BLaER1 treated with 17β-estradiol and CSF1 and Interleukin-3, amounts not matched to agents 10 nM and 100 nM (cell line): ENCODE results near the gene CACNA2D3.

Experiments used
- H3K27ac ChIP-seq, 11 experiments: shearing (Covaris generic); formaldehyde crosslinking; 2 replicates each; pipeline ENCODE4 v1.8.1; 2022
- H3K27me3 ChIP-seq, 11 experiments: shearing (Covaris generic); formaldehyde crosslinking; 2 replicates each; pipeline ENCODE4 v1.8.1; 2022
- H3K36me3 ChIP-seq, 11 experiments: shearing (Covaris generic); formaldehyde crosslinking; 2 replicates each; pipeline ENCODE4 v1.8.1; 2022
- H3K4me1 ChIP-seq, 10 experiments: shearing (Covaris generic); formaldehyde crosslinking; 2 replicates each; pipeline ENCODE4 v1.8.1; 2022
- H3K4me2 ChIP-seq, 11 experiments: shearing (Covaris generic); formaldehyde crosslinking; 2 replicates each; pipeline ENCODE4 v1.8.1; 2022
- H3K4me3 ChIP-seq, 10 experiments: shearing (Covaris generic); formaldehyde crosslinking; 2 replicates each; pipeline ENCODE4 v1.8.1; 2022
- H3K9ac ChIP-seq, 11 experiments: shearing (Covaris generic); formaldehyde crosslinking; 2 replicates each; pipeline ENCODE4 v1.8.1; 2022
- H3K9me3 ChIP-seq, 11 experiments: shearing (Covaris generic); formaldehyde crosslinking; replicated peaks in 1 of 11; 2 replicates each; pipeline ENCODE4 v1.8.1; 2022
- H4K20me1 ChIP-seq, 11 experiments: shearing (Covaris generic); formaldehyde crosslinking; 2 replicates each; pipeline ENCODE4 v1.8.1; 2022
- Cebpa-rat ChIP-seq, 11 experiments: shearing (Covaris generic); IDR thresholded peaks; 2 replicates each; pipeline ENCODE4 v1.8.1; 2022

The CACNA2D3 gene

GRCh38 chr3:54791501-54792156 lies 669.3 kb downstream of the CACNA2D3 start:
- Histone ChIP-seq H3K27me3 (no peaks in the 10 kb centered on the region), H3K27ac (no peak overlapping the region), H4K20me1 (no peaks in the 10 kb centered on the region), H3K4me1 (no peaks in the 10 kb centered on the region), H3K9ac (no peak overlapping the region), H3K4me2 (no peak overlapping the region), H3K9me3 (peaks cover 0 to 12% (median 0%) of the 10 kb centered on the region in 11 experiments; a peak in 2 of 22 replicates), H3K36me3 (no peaks in the 10 kb centered on the region), H3K4me3 (no peak overlapping the region)
- TF ChIP-seq Cebpa-rat (IDR thresholded peaks at IDR 0.05): no peak

GRCh38 chr3:54792584-54792983 lies 670.2 kb downstream of the CACNA2D3 start:
- H3K27ac ChIP-seq: no peak overlapping the region
- no peak overlapping the region for H3K4me2 ChIP-seq
- no peak overlapping the region for H3K9ac ChIP-seq
- no peaks in the 10 kb centered on the region for H3K27me3 ChIP-seq
- TF ChIP-seq Cebpa-rat (IDR thresholded peaks at IDR 0.05): no peak
- peaks cover 0 to 10% (median 0%) of the 10 kb centered on the region in 11 experiments; a peak in 2 of 22 replicates for H3K9me3 ChIP-seq
- no peak overlapping the region for H3K4me3 ChIP-seq
- H3K4me1 ChIP-seq: no peaks in the 10 kb centered on the region
- H3K36me3 ChIP-seq: no peaks in the 10 kb centered on the region
- no peaks in the 10 kb centered on the region for H4K20me1 ChIP-seq

- H3K4me3 ChIP-seq: no peak overlapping the region
- H3K4me1 ChIP-seq: no peaks in the 10 kb centered on the region
- peaks cover 0 to 7% (median 0%) of the 10 kb centered on the region in 11 experiments; a peak in 2 of 22 replicates for H3K9me3 ChIP-seq
- H3K27me3 ChIP-seq: no peaks in the 10 kb centered on the region
- no peak overlapping the region for H3K9ac ChIP-seq
- no peak overlapping the region for H3K4me2 ChIP-seq
- H3K27ac ChIP-seq: no peak overlapping the region
- no peak for TF ChIP-seq Cebpa-rat (IDR thresholded peaks at IDR 0.05)
- no peaks in the 10 kb centered on the region for H3K36me3 ChIP-seq
- no peaks in the 10 kb centered on the region for H4K20me1 ChIP-seq
These were observed 670.8 kb downstream of the CACNA2D3 start for GRCh38 chr3:54793171-54793570.

- Histone ChIP-seq H3K4me2 (no peak overlapping the region), H3K27me3 (no peaks in the 10 kb centered on the region)
- no peak for TF ChIP-seq Cebpa-rat (IDR thresholded peaks at IDR 0.05)
These were observed 674.8 kb downstream of the CACNA2D3 start for GRCh38 chr3:54797111-54797510.

GRCh38 chr3:54800478-54800877 lies 678.1 kb downstream of the CACNA2D3 start:
- Histone ChIP-seq H3K27ac (no peak overlapping the region), H3K4me1 (no peaks in the 10 kb centered on the region), H3K27me3 (no peaks in the 10 kb centered on the region), H3K4me2 (no peak overlapping the region), H3K36me3 (no peaks in the 10 kb centered on the region), H4K20me1 (no peaks in the 10 kb centered on the region), H3K4me3 (no peak overlapping the region), H3K9me3 (peaks cover 0 to 5% (median 0%) of the 10 kb centered on the region in 11 experiments; a peak in 1 of 22 replicates), H3K9ac (no peak overlapping the region)
- TF ChIP-seq Cebpa-rat (IDR thresholded peaks at IDR 0.05): no peak

More at GRCh38 chr3:54797111-54797510, 674.8 kb downstream of the CACNA2D3 start:
- H3K4me3 ChIP-seq: no peak overlapping the region
- no peak overlapping the region for H3K27ac ChIP-seq
- H3K36me3 ChIP-seq: no peaks in the 10 kb centered on the region
- H4K20me1 ChIP-seq: no peaks in the 10 kb centered on the region
- H3K9ac ChIP-seq: no peak overlapping the region
- no peaks in the 10 kb centered on the region for H3K4me1 ChIP-seq
- peaks cover 0 to 7% (median 0%) of the 10 kb centered on the region in 11 experiments; a peak in 2 of 22 replicates for H3K9me3 ChIP-seq

- Histone ChIP-seq H4K20me1 (no peaks in the 10 kb centered on the region), H3K4me3 (no peak overlapping the region), H3K9ac (no peak overlapping the region), H3K4me1 (no peaks in the 10 kb centered on the region), H3K27me3 (no peaks in the 10 kb centered on the region), H3K36me3 (no peaks in the 10 kb centered on the region), H3K9me3 (0 out of 22 replicates have a peak, but pooled peaks cover 0 to 4% (median 0%) of the 10 kb centered on the region in 11 experiments), H3K4me2 (no peak overlapping the region), H3K27ac (no peak overlapping the region)
- TF ChIP-seq Cebpa-rat (IDR thresholded peaks at IDR 0.05): no peak
These were observed 679.6 kb downstream of the CACNA2D3 start for GRCh38 chr3:54801977-54802376.

- Histone ChIP-seq H3K27ac (no peak overlapping the region), H3K4me3 (no peak overlapping the region), H3K36me3 (no peaks in the 10 kb centered on the region), H3K9me3 (peaks cover 0 to 3% (median 0%) of the 10 kb centered on the region in 11 experiments; a peak in 2 of 22 replicates), H3K4me1 (no peaks in the 10 kb centered on the region), H4K20me1 (no peaks in the 10 kb centered on the region), H3K27me3 (no peaks in the 10 kb centered on the region), H3K4me2 (no peak overlapping the region), H3K9ac (no peak overlapping the region)
- TF ChIP-seq Cebpa-rat (IDR thresholded peaks at IDR 0.05): no peak
These were observed 688.0 kb downstream of the CACNA2D3 start for GRCh38 chr3:54810401-54810800.

GRCh38 chr3:54814224-54814623 lies 691.9 kb downstream of the CACNA2D3 start:
- Histone ChIP-seq H4K20me1 (no peaks in the 10 kb centered on the region), H3K9me3 (no peaks in the 10 kb centered on the region), H3K4me2 (no peak overlapping the region), H3K4me3 (no peak overlapping the region), H3K27ac (no peak overlapping the region), H3K36me3 (no peaks in the 10 kb centered on the region), H3K27me3 (no peaks in the 10 kb centered on the region), H3K4me1 (no peaks in the 10 kb centered on the region), H3K9ac (no peak overlapping the region)
- TF ChIP-seq Cebpa-rat (IDR thresholded peaks at IDR 0.05): no peak

- Histone ChIP-seq H3K36me3 (no peaks in the 10 kb centered on the region), H3K4me2 (no peak overlapping the region), H3K27ac (no peak overlapping the region), H4K20me1 (no peaks in the 10 kb centered on the region), H3K9me3 (no peaks in the 10 kb centered on the region), H3K9ac (no peak overlapping the region), H3K27me3 (no peaks in the 10 kb centered on the region), H3K4me1 (no peaks in the 10 kb centered on the region), H3K4me3 (no peak overlapping the region)
- no peak for TF ChIP-seq Cebpa-rat (IDR thresholded peaks at IDR 0.05)
These were observed 695.3 kb downstream of the CACNA2D3 start for GRCh38 chr3:54817628-54818027.

GRCh38 chr3:54818486-54818885 lies 696.1 kb downstream of the CACNA2D3 start:
- Histone ChIP-seq H3K9me3 (no peaks in the 10 kb centered on the region), H3K27ac (no peak overlapping the region)
- no peak for TF ChIP-seq Cebpa-rat (IDR thresholded peaks at IDR 0.05)

More at GRCh38 chr3:54818486-54818885, 696.1 kb downstream of the CACNA2D3 start:
- H4K20me1 ChIP-seq: no peaks in the 10 kb centered on the region
- H3K4me2 ChIP-seq: no peak overlapping the region
- H3K4me3 ChIP-seq: no peak overlapping the region
- H3K27me3 ChIP-seq: no peaks in the 10 kb centered on the region
- H3K36me3 ChIP-seq: no peaks in the 10 kb centered on the region
- no peaks in the 10 kb centered on the region for H3K4me1 ChIP-seq
- H3K9ac ChIP-seq: no peak overlapping the region
